ENCODE measurements around the gene TMEM164. TPM values are rescaled to one million over a fixed set of nuclear protein-coding genes. Genes with fewer than 3 reads are reported as not detected.

The TMEM164 gene
- total and polyA plus RNA-seq, 2 of the 4 experiments (the other 2 are of a cell fraction), result 6.3 to 7.1 TPM

- Histone ChIP-seq H3K56ac (ENCODE audit: extremely low read depth, insufficient read depth, low read length) (no peak overlapping the region), H3K36me3 (ENCODE audit: control insufficient read depth, insufficient read depth, low read length) (no peaks in the 10 kb centered on the region), H2BK20ac (ENCODE audit: low read depth, low read length) (no peak overlapping the region), H2BK120ac (ENCODE audit: low read depth, low read length) (no peak overlapping the region), H3K79me1 (ENCODE audit: low read depth in 1 of 2, low read length in 2 of 2) (no peaks in the 10 kb centered on the region), H2AK5ac (ENCODE audit: low read depth, low read length) (no peak overlapping the region), H2AFZ (replicated peaks; ENCODE audit: low read length, poor library complexity) (no peak overlapping the region), H3K23ac (ENCODE audit: low read depth, low read length) (no peak overlapping the region), H2BK15ac (ENCODE audit: low read depth, low read length) (no peak overlapping the region), H3K4ac (ENCODE audit: low read depth, low read length) (no peak overlapping the region), H3K18ac (ENCODE audit: low read depth, low read length) (no peak overlapping the region), H3K27ac (ENCODE audit: insufficient read depth, low read length) (no peak overlapping the region), H3K9ac (ENCODE audit: low read depth, low read length) (no peak overlapping the region), H3K4me1 (ENCODE audit: control insufficient read depth, insufficient read depth, low read length) (no peaks in the 10 kb centered on the region), H4K5ac (ENCODE audit: low read depth, low read length) (no peak overlapping the region), H4K20me1 (ENCODE audit: insufficient read depth, low read length) (no peaks in the 10 kb centered on the region), H3K27me3 (ENCODE audit: control insufficient read depth, insufficient read depth, low read length) (no peaks in the 10 kb centered on the region; the same call in 1 of the 2 replicates), H4K8ac (ENCODE audit: low read depth in 2 of 2, low read length in 2 of 2) (no peak overlapping the region), H3K9me3 (ENCODE audit: control insufficient read depth, insufficient read depth, low read length) (no peaks in the 10 kb centered on the region), H4K91ac (ENCODE audit: insufficient read depth, low read depth, low read length) (no peak overlapping the region), H3K9me1 (ENCODE audit: insufficient read depth, low read length) (no peaks in the 10 kb centered on the region), H3K4me3 (ENCODE audit: insufficient read depth, low read depth, low read length) (no peak overlapping the region), H2AK9ac (replicated peaks; ENCODE audit: low read depth, low read length, poor library complexity) (no peak overlapping the region), H3K4me2 (ENCODE audit: low read depth, low read length) (no peak overlapping the region), H2BK5ac (ENCODE audit: low read depth, low read length, poor library complexity, severe bottlenecking) (no peak overlapping the region), H3K14ac (replicated peaks; ENCODE audit: low read depth, low read length) (no peak overlapping the region)
- whole genome bisulfite sequencing, 2 experiments (ENCODE audit: extremely low coverage in 2 of 2, insufficient read length in 1 of 2), result no CpG with 5 or more reads among the region's 1 CpG
- no TSS peak for BruUV-seq (replicated peaks)
- ChIA-PET CTCF (no interaction called here), POLR2A (ENCODE audit: unreplicated experiment) (no interaction called here)
- dilution Hi-C loops (cut with HindIII; ENCODE audit: low sequenced_read_pairs, unreplicated experiment), result no loop called here
- peak; percentile 7 for DNase-seq
- intact Hi-C loops (cut with micrococcal nuclease), result no loop called here
- in situ Hi-C loops (cut with MboI; ENCODE audit: low sequenced_read_pairs), result loop anchor here (25.0 kb wide), 1 partner anchor 645 kb away; the partner anchor contains the start of gene GUCY2F
- TF ChIP-seq RCOR1 (IDR thresholded peaks at IDR 0.05; ENCODE audit: insufficient replicate concordance, low read length), result no peak
- ATAC-seq (ENCODE audit: low read depth), result 0 out of 2 replicates have a peak, but pooled peaks have one; percentile 42
Observed at GRCh38 chrX:110132450-110133114, 129.7 kb downstream of the TMEM164 start.

Data from IMR-90 (cell line).